ENCODE data around the gene RAMAC.
"Not testable (repeated sequence)": the region's sequence is repeated elsewhere in the genome, so short reads cannot be mapped to it uniquely, and the experiment has no call there.

Gene RAMAC

DNA sequence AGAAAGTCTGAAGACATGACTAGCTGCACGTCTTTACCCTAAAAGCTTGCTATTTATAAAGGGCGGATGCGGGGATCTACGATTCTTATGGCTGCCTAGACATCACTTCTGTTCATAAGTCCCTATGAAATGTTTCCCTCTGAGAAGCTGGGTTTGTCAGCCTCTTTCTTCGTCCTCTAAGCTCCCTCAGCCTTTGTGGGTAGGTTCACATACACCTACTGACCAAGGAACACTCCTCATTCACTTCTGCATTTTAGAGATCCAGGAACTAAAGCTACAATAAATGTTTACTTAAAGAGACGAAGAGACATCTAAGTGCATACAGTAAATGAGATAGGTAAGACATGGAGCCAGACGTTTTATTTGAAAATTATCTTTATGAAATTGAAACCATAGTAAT lies 16.7 kb upstream of the RAMAC start:
- no peak for DNase-seq

DNA sequence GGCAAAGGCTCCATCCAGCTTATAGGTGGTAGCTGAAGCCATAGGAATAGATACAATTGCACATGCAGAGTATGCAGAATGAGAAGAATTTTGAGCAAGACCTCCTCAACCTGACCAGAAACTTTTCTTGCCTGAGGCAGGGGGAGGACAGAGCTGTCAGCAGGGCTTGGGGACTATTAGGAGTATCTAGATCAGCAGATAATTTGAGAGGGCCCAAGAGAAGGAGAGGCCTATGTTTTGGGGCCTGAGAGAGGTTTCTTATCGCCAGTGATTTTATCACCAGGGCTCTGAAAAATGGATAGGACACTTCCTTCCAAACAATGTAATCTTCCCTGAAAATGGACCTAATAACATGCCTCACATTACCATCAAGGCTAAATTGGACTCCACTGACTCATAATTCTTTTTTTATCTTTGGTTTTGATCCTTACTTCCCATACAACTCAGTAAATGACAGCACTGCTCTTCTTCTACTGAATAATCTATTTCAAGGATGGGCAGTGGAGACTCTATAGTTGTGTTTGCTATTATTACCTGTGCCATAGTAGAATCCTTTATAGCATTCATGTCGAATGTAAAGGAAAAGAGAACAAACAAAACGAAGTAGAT lies 15.8 kb upstream of the RAMAC start:
- DNase-seq, result no peak

DNA sequence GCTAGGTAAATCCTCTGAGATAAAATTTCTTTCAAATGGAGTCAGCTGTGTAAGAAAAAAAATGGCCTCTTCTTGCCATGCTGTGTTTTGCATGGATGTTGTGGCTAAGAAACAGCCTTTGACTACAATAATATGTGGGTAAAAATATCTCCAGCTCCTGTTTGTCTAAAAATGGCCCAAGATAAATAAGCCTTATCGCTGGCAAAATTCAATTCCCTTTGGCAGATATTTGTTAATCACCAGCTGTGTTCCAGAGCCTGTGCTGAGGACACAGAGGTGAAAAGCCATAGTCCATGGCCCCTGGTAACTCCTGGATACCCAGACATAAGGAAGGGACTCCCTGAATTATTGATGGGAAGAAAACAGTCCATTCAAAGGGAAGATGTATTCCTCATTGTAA lies 15.3 kb upstream of the RAMAC start:
- no peak for DNase-seq

DNA sequence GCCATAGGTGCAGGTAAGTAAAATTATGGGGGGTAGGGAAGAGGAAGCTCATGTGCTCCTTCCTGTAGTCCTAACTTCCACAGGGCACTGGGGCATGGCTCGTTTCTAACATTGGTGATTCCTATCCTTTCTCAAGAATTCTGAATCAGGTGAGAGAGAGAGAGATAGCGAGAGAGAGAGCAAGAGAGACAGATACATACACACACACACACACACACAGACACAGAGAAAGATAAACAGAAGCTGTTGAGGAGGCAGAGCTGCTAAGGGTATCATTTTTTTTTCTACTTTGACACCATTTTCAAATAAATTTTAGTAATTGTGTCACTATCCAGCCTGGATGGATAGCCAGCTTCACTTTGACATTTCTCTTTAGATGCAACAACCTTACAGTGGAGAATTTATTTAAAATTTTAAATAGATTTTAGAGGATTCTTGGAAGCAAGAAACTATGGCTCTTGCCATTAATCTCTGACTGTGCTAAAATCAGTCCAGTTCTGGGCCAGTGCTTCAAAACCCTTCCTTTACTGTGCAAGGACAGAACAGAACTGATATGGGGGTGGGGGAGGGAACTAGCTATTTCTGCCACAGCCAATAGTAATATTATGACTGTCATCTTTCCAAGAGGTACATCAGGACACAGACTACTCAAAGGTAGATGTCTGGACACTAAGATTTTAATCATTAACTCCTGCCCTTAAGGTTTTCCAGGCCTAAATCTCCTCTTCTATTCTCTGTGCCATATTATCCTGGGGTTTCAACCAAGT lies 14.6 kb upstream of the RAMAC start:
- no peak for DNase-seq

DNA sequence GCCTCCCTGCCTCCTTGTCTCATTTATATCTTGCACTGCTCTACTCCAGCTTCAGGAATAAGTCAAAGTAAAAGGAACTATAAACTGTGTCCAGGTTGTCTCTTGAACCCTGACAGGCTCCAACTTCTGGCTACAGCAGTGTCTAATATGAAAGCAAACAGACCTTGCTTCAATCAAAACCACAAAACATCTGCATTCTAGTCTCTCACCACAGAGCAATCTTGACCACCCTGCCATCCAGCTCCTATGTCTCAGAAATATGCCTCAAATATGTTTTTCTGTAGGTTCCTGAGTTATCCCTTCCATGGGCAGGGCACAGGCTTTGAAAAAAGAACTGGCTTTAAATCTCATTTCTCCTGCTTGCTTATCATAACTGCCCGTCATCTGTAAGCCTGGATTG lies 13.0 kb upstream of the RAMAC start:
- no peak for DNase-seq

DNA sequence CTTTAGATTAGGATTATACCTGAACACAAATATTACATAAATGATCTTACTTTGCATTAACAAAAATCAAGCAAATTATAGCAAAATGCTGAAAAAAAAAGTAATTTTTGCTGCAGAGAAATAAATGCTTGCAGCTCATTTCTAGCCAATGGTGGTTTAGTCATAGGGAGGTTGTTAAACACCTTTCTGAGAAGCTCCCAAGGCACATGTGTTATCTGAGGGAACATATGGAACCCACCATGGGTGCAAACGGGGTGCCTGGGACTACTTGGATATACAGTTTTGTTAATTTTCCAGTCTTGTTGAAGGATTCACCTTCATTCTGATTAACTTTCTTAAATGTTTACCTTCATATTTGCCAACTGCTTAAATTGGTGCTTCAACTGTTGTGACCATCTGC lies 8.9 kb upstream of the RAMAC start:
- DNase-seq, result no peak

DNA sequence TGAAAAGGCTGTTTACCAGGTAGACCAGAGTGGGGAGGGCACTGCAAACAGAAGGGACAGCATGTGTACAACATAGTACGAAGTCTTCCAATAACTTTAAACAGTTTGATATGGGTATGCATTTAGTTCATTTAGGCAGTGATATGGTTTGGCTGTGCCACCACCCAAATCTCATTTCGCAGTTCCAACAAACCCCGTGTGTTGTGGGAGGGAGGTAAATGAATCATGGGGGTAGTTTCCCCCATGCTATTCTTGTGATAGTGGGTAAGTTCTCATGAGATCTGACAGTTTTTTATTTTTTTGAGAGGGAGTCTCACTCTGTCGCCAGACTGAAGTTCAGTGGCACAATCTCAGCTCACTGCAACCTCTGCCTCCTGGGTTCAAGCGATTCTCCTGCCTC lies 7.6 kb upstream of the RAMAC start:
- no peak for DNase-seq

DNA sequence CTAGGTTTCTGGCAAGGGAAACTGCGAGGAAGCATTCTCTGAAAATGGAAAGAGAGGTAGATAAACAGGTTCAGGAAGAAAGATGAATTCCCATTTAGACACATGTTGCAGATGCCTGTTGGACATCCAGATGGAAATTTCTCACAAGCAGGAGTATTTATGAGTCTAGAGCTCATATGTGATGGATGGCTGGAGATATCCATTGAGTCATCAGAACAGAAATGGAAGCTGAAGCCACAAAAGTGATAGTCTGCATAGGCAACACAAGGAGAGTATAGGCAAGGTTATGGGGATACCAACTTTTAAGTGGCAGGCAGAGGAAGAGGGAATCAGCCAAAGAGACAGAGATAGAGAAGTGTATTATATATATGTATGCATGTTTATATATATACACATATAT lies 6.3 kb upstream of the RAMAC start:
- DNase-seq, result no peak

DNA sequence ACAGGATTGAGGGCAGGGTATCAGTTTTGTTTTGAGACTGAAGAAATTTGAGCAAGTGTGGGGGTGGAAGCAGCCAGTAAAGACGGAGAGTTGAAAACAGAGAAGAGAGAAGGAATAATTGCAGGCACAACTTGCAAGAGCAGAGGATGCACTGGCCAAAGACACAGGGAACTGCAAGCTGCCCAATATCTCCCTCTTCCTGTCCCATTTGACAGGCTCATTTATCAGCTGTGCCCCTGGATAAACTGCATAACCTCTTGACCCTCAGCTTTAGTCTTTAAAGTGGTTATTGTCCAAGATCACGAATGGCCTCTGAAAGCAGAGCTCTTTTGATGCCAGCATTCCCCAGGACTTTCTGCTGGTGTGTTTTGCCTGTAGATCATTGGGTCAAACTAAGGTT lies 5.0 kb upstream of the RAMAC start:
- no peak for DNase-seq

DNA sequence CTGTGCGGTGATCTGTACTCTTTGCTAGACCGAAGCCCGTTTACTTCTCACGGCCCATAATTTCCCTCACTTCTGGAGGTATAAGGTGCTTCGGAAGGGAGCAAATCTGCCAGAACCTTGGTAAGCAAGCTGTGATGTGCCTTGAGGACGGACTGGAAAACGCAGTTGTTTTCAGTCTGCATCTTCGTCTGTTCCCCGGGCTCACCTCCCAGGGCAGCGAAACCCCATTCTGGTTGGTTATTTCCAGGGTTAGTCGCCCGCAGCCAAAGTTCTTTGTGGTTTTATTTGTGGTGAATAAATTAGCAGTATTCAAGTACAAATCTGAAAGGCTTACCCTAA lies 401 bp downstream of the RAMAC start:
- no peak for DNase-seq

DNA sequence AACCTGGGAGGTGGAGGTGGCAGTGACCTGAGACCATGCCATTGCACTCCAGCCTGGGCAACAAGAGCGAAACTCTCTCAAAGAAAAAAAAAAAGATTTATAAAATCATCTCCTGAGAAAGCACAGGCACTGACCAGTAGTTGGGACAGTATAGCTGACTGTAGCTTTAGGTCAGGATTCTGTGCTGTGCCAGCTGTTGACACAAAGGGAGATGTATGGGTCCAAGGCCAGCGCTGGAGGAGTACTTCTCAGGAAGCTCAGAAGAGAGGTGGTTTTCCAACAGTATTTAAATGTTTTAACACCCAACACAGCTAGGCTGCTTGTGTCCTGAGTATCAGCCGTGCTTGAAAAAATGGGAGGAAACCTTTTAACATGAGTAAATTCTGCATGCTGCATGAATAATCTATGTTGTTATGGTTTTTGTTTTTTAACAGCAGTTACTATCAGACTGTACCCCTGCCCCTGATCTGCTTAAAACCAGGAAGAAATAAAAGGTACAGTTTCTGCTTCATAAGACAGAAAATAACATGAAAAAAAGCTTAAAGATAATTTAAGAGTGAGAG lies 6.5 kb downstream of the RAMAC start:
- no peak for DNase-seq

DNA sequence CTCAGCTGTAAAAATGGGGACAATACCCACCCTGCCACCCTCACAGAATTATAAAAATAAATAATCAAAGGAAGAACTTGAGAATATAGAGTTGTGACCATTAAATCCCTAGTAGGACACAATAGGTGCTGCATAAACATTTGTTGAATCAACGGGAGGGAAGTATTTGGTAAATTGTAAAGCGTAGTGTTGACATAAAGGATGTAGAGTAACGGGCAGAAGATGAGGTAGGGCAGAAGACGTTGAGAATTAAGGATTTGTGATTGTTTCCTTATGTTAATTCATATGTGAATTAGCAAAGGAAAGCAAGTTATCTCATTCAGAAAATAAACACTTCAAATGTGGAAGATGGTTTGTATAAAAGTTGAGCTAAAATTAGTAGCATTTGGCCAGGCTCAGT lies 7.1 kb downstream of the RAMAC start:
- no peak for DNase-seq

DNA sequence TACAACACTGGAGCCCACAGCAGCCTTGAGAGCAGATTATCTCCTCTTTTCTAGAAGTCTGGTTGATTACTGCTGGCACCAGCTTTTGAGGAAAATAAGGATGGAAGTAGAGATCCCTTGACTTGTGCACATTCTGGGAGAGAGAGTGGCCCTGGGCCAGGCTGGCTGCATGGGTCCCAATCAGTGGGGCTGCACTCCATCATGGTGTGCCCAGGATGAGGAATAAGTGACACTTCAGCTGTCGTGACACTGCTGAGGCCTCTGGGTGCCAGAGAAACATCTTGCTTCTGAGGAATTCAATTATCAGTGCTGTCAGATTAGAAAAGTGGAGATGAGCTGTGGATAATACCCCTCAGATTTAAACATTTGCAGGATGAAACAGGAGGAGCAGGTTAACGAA lies 9.1 kb downstream of the RAMAC start:
- no peak for DNase-seq

DNA sequence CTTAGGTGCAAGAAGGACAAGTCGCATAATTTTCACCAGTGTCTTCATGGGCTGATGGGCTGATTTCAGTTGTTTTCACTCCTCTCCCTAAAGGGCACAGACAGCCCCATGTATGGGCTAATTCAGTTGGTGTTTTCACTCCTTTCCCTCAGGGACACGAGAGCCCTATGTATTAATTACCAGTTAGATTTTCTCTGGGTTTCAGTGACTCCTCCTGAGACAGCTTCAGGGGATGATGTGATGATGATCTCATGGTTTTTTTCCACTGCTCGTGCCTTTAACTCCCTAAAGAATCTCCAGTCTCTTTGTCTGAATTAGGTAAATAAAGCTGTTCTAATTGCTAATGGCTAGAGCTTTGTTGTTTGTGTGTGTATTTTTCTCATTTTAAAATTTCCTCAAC lies 9.9 kb downstream of the RAMAC start:
- DNase-seq, result no peak

DNA sequence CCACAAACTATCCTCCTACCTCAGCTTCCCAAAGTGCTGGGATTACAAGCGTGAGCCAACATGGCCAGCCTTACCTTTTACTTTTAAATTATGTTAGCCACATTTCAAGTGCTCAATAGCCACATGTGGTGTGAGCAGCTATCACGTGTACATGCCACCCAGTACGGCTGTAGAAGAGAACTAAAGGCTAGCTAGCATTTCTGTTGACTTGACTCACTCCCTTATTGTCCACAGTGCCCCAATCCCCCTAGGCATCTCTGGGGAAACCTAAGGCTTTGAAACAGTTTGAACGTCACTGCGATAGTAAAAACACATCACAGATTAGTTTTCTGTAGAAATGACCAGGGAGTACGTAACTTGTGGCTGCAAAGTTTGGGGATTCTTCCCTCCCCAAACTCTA lies 13.4 kb downstream of the RAMAC start:
- DNase-seq, result no peak

DNA sequence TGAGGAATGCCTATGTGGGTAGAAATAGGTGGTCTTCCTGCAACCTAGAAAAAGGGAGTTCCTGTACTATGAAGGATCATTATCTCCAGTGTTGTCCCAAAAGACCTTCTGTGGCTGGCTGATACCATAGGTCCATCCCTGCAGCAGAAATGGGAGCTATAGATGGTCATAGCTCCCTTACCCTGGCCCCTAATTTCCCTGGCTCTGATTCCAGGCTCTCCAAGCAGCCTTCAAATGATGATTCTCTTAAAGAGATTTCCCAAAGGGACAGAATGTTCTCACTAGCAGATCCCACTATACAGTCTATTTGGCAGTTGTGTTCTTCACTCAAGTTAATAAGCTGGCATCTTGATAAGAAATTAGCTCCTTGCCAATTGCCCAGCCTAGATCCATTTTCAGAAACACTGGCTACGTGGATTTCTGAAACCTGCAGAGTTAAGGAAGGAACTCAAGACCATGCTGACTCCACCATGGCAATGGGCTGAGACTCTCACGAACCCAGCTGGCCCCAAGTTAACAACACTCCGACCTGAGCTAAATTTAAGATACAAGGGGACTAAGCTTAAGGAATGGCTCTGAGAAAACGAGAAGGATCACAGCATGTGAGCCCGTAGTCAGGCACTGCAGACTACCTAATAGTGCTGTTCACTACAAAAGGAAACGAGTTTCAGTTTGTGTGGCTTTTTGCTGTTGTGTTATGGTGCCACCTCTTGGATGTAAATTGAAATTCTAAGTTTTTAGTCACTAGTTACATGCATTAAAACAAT lies 14.1 kb downstream of the RAMAC start:
- DNase-seq, result peak; percentile 27

DNA sequence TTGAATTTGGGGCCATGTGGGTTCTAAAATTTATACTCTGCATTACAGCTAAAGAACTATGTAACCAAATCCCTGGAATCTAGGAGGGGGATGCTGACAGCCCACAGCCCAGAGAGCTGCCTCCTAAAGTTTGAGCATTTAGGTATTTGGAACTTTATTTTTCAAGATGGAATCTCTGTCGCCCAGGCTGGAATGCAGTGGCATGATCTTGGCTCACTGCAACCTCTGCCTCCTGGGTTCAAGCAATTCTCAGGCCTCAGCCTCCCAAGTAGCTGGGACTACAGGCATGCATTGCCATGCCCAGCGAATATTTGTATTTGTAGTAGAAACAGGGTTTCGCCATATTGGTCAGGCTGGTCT lies 14.6 kb downstream of the RAMAC start:
- DNase-seq, result not testable (repeated sequence)

DNA sequence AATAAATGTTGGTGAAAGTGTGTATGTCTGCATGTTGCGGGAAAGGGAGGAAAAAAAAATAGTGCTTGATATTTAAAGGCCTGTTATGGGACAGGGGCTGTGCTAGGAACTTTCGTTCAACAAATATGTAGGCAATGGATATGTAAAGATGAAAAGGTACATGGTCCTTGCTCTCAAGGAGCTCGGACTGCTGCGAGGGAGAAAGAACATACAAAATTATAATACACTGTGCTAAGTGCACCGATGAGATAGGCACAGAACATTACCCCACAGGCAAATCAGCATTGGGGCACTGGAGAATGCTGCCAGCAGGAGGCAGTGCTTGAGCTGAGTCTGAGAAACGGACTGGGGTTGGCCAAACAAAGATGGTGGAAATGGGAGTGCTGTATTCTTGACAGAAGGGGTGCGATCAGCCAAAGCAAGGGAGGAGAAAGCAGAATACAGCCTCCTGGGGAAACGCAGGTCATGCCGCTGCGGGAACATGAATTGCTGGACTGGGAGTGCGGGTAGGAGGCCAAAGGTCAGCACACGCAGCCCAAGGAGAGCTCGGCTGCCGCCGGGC lies 24.8 kb downstream of the RAMAC start:
- peak; percentile 80 for DNase-seq

DNA sequence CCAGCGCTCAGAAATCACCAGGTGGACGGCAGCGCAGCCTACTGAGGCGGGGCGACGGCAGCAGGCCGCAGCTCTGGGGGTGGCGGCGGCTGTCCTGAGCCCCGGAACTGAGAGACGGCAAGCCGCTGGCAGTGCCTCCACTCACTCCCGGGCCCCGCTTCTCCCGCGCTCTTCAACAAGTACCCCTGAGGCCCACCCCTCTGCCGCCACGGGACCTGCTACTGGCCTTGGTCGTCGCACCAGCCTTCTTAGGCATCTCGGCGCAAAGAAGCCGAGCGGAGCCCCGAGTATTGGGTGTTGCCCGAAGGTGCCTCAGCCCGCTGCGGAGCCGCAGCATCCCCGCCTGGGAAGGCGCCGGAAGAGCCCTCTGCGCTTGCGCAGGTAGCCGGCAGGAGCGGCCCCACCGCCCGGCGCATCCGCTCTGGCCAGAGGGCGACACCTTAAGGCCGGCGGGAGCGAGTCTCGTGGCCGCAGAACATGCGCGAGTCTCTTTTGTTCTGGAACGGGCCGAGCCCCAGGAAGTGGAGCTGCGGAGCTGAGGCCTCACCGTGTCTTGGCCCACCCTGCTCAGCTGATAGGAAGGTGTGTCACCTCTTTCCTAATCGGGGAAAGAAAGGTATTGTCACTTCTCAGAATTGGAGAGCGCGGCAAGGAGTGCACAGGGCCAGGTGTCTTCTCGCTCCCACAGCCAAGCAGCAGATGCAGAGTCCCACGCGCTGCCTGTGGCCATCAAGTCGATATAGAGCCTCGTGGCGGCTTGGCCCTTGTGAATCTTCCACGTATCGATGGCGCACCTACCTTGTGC lies 25.5 kb downstream of the RAMAC start, which contains the start of gene C15orf40:
Gene C15orf40, minus strand, starts transcription at position 369 of the 805 bp plus-strand sequence. Its CDS starts 32 bp downstream, at position 337.
- peak; percentile 87 for DNase-seq

DNA sequence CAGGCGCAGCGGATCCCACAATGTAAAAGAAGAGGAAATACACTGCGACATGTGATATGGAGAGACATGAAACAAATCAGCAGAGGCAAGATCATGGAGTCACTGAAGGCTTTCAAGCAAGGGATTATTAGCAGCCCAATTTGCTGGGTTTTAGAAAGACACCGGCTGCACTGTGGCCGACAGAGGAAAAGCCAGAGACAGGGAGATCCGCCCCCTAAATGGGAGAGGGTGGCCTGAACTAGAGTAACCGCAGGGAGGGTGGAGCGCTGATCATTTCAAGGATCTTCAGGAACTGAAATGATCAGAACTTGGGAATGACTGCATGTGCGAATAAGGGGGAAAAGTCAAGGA lies 26.0 kb downstream of the RAMAC start:
- DNase-seq, result no peak

DNA sequence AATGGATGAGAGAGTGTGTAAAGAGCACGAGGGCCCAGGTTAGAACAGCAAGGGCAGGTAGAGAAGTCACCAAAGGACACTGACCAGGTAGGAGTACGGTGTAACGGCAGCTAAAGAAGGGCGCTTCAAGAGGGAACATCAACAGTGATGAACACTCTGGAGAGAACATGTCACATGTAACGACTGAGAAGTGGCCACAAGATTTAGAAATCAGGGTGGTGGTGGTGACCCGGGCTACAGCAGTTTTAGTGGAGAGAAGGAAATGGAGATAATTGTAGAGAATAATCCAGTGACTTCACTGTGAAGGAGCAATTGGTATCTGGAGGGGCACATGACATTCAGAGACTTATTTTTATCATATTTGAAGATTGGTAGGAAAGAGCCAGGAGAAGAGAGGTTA lies 26.6 kb downstream of the RAMAC start:
- DNase-seq, result no peak

DNA sequence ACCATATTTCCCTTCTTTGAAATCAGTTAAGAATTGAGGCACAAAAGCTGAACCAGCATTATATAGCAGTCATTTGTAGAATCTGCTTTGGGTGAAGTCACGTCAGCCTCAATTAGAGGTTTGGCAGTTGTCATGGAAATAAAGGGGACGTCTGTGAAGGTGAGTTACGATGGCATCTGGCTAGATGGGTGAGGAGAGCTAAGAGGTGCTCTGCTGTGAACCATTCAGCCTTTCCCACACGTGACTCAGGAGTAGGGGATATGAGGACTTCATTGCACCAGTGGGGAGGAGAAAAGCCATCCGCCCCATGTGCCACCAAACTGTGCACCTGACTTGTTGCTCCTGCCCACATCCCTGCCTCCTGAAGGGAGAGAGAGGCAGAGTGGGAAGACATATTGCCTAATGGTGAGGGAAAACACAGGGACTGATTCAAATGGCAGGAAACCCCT lies 28.2 kb downstream of the RAMAC start:
- DNase-seq, result no peak

DNA sequence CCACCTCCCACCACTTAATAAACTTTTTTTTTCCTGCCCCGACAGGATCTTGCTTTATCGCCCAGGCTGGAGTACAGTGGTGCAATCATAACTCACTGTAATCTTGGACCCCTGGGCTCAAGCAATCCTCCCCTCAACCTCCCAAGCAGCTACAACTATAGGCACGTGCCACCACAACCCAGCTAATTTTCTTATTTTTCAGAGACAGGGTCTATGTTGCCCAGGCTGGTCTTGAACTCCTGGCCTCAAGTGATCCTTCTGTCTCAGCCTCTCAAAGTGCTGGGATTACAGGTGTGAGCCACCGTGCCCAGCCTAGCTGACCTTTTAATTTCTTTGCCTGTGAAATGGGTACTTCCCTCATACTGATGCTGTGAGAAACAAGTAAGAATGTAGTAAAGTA lies 29.4 kb downstream of the RAMAC start:
- no peak for DNase-seq
